Measurements from ENCODE around the gene C2orf68. TPM values are rescaled to one million over a fixed set of nuclear protein-coding genes. Genes with fewer than 3 reads are reported as not detected.

The C2orf68 gene
- total and polyA plus RNA-seq, 2 donors (not counting 1 experiment from before 2014, with no cell fraction given) = 15.4 to 26.1 TPM

DNA sequence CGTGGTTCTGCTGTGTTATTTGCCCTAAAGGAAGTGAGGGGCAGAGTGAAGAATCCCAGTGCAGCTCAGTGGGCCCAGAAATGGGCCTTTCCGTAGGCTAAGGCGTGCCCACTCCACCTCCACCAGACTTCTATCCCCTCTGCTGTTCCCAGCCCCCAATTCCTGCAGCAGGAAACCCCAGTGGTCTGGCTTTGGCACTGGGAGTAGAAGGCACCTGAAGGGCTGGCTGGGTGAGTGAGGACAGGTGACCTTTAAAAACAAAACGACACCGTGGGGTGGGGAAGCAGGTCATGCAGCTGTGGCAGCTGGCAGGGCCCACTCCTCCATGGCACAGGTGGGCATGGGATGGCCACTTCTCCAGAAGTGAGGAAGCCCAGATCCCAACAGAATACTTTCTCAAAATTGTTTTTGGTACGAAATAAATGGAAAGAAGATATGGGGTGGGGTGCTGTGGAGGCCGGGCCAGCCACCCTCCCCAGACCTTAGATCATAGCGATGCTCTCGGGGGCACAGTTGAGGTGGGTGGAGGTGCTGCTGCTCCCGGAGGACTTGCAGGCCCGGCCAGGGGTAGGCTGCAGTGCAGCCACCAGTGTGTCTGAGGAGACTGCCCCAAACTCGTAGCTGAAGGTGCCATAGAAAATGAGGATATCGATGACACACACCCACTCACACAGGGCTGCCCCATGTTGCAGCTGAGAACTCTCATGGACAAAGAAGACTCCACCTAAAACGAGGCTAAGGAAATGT, 13.1 kb downstream of the C2orf68 start:
- Histone ChIP-seq H3K27ac (ENCODE audit: insufficient read depth, low read length) (no peak overlapping the region), H3K4me3 (replicated peaks in 1 of 4; ENCODE audit: control extremely low read depth in 1 of 4, insufficient read depth in 1 of 4, low read depth in 3 of 4, low read length in 4 of 4) (no peak overlapping the region), H4K20me1 (ENCODE audit: control insufficient read depth, extremely low read depth, insufficient read depth, low read length) (no peaks in the 10 kb centered on the region), H3K4me1 (ENCODE audit: control insufficient read depth, extremely low read depth, insufficient read depth, low read length) (peaks cover 14% of the 10 kb centered on the region), H3K9ac (ENCODE audit: insufficient read depth, low read length) (no peak overlapping the region), H3K27me3 (ENCODE audit: control insufficient read depth, insufficient read depth, low read length) (no peaks in the 10 kb centered on the region), H3K36me3 (ENCODE audit: control insufficient read depth, insufficient read depth, low read length) (peaks cover 19% of the 10 kb centered on the region), H2AFZ (ENCODE audit: low read length) (no peak overlapping the region), H3K9me3 (ENCODE audit: control insufficient read depth, insufficient read depth, low read depth, low read length) (no peaks in the 10 kb centered on the region), H3K4me2 (ENCODE audit: extremely low read depth, insufficient read depth, low read length) (no peak overlapping the region), H3K79me2 (ENCODE audit: control insufficient read depth, insufficient read depth, low read length) (peaks cover 20% of the 10 kb centered on the region)
- no peak for TF ChIP-seq EZH2 (IDR thresholded peaks at IDR 0.05; ENCODE audit: low read length, missing control alignments)
- TF ChIP-seq, protein P1, sequence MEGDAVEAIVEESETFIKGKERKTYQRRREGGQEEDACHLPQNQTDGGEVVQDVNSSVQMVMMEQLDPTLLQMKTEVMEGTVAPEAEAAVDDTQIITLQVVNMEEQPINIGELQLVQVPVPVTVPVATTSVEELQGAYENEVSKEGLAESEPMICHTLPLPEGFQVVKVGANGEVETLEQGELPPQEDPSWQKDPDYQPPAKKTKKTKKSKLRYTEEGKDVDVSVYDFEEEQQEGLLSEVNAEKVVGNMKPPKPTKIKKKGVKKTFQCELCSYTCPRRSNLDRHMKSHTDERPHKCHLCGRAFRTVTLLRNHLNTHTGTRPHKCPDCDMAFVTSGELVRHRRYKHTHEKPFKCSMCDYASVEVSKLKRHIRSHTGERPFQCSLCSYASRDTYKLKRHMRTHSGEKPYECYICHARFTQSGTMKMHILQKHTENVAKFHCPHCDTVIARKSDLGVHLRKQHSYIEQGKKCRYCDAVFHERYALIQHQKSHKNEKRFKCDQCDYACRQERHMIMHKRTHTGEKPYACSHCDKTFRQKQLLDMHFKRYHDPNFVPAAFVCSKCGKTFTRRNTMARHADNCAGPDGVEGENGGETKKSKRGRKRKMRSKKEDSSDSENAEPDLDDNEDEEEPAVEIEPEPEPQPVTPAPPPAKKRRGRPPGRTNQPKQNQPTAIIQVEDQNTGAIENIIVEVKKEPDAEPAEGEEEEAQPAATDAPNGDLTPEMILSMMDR (conservative IDR thresholded peaks at IDR 0.05 in 1 of 2, IDR thresholded peaks at IDR 0.05 in 1 of 2; ENCODE audit: low read depth in 1 of 2, low read length in 2 of 2) = no peak
- no peak for DNase-seq (ENCODE audit: low read depth in 2 of 2)

DNA sequence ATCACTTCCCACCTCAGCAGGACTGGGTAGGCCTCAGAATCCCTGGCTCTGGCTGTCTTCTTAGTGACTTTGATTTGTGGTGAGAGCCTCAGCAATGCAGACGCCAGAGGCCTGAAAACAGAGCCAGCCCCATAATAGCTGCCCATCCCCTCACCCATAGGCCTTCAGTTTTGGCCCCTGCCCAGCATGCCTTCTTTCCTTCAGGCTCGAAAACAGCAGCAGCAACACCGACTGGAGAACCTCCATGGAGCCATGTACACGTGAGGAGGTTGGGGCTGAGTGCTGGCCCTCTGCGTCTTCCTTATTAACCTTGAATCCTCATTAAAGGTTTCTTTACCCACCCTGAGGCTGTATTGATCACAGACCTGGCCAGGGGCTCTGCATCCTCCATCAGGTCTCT, 14.6 kb downstream of the C2orf68 start:
- Histone ChIP-seq H3K79me2 (ENCODE audit: control insufficient read depth, insufficient read depth, low read length) (peaks cover 20% of the 10 kb centered on the region), H3K9ac (ENCODE audit: insufficient read depth, low read length) (no peak overlapping the region), H3K4me1 (ENCODE audit: control insufficient read depth, extremely low read depth, insufficient read depth, low read length) (peaks cover 14% of the 10 kb centered on the region), H3K4me3 (replicated peaks in 1 of 4; ENCODE audit: control extremely low read depth in 1 of 4, insufficient read depth in 1 of 4, low read depth in 3 of 4, low read length in 4 of 4) (peak overlapping the region in 1 of 4 experiments; percentile 75), H3K4me2 (ENCODE audit: extremely low read depth, insufficient read depth, low read length) (peak overlapping the region; percentile 80), H3K36me3 (ENCODE audit: control insufficient read depth, insufficient read depth, low read length) (peaks cover 21% of the 10 kb centered on the region), H2AFZ (ENCODE audit: low read length) (no peak overlapping the region), H3K27ac (ENCODE audit: insufficient read depth, low read length) (no peak overlapping the region), H3K9me3 (ENCODE audit: control insufficient read depth, insufficient read depth, low read depth, low read length) (no peaks in the 10 kb centered on the region), H3K27me3 (ENCODE audit: control insufficient read depth, insufficient read depth, low read length) (no peaks in the 10 kb centered on the region), H4K20me1 (ENCODE audit: control insufficient read depth, extremely low read depth, insufficient read depth, low read length) (no peaks in the 10 kb centered on the region)
- TF ChIP-seq, protein P1 (conservative IDR thresholded peaks at IDR 0.05 in 1 of 2, IDR thresholded peaks at IDR 0.05 in 1 of 2; ENCODE audit: low read depth in 1 of 2, low read length in 2 of 2) = no peak
- no peak for TF ChIP-seq EZH2 (IDR thresholded peaks at IDR 0.05; ENCODE audit: low read length, missing control alignments)
- no peak for DNase-seq (ENCODE audit: low read depth in 2 of 2)

DNA sequence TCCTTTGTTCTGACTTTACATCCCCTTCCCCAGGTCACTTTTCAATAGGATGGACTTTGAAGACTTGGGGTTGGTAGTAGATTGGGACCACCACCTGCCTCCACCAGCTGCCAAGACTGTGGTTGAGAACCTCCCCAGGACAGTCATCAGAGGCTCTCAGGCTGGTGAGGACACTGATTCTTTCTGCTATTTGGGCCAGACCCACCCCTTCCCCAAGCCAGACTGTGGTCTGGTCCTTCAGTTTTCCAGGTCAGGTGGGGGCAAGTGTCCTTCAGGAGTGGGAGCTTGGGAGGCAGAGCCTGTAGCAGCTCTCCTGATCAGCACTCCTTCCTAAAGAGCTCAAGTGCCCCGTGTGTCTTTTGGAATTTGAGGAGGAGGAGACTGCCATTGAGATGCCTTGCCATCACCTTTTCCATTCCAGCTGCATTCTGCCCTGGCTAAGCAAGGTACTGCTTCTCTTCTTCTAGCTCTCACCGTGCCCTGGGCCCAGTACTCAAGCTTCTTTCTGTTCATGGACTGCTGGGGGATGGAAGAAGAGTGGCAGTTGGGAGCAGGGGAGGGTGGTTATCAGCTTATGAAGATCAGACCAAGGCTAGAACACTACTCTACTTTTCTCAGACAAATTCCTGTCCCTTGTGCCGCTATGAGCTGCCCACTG, 15.3 kb downstream of the C2orf68 start:
- Histone ChIP-seq H3K4me1 (ENCODE audit: control insufficient read depth, extremely low read depth, insufficient read depth, low read length) (peaks cover 19% of the 10 kb centered on the region), H3K4me2 (ENCODE audit: extremely low read depth, insufficient read depth, low read length) (peak overlapping the region; percentile 80), H3K4me3 (replicated peaks in 1 of 4; ENCODE audit: control extremely low read depth in 1 of 4, insufficient read depth in 1 of 4, low read depth in 3 of 4, low read length in 4 of 4) (peak overlapping the region; percentile 49 to 95 (median 81)), H3K36me3 (ENCODE audit: control insufficient read depth, insufficient read depth, low read length) (peaks cover 21% of the 10 kb centered on the region), H4K20me1 (ENCODE audit: control insufficient read depth, extremely low read depth, insufficient read depth, low read length) (no peaks in the 10 kb centered on the region), H3K9me3 (ENCODE audit: control insufficient read depth, insufficient read depth, low read depth, low read length) (no peaks in the 10 kb centered on the region), H2AFZ (ENCODE audit: low read length) (no peak overlapping the region), H3K27ac (ENCODE audit: insufficient read depth, low read length) (peak overlapping the region; percentile 88), H3K9ac (ENCODE audit: insufficient read depth, low read length) (no peak overlapping the region), H3K27me3 (ENCODE audit: control insufficient read depth, insufficient read depth, low read length) (no peaks in the 10 kb centered on the region), H3K79me2 (ENCODE audit: control insufficient read depth, insufficient read depth, low read length) (peaks cover 23% of the 10 kb centered on the region)
- TF ChIP-seq, protein P1 (conservative IDR thresholded peaks at IDR 0.05 in 1 of 2, IDR thresholded peaks at IDR 0.05 in 1 of 2; ENCODE audit: low read depth in 1 of 2, low read length in 2 of 2) = no peak
- TF ChIP-seq EZH2 (IDR thresholded peaks at IDR 0.05; ENCODE audit: low read length, missing control alignments) = no peak
- DNase-seq (ENCODE audit: low read depth in 2 of 2) = no peak
